Mesenchymal stem cell (in vitro differentiated cells and primary cell): Measurements from ENCODE around the gene NUP88.
"Not testable (repeated sequence)": the region's sequence is repeated elsewhere in the genome, so short reads cannot be mapped to it uniquely, and the experiment has no call there.

ENCODE experiments used
- DNase-seq: peaks from one replicate; pipeline ENCODE4 v3.0.0-alpha.2; 2013
- H2AFZ ChIP-seq: one replicate; pipeline ENCODE4 v1.6.1; 2013; ENCODE audit warnings: low read depth, mild to moderate bottlenecking, control low read depth, inconsistent platforms, low read length, moderate library complexity
- H2AK5ac ChIP-seq: 2 replicates; pipeline ENCODE4 v1.6.1; 2013; ENCODE audit warnings: low read length, moderate library complexity, mild to moderate bottlenecking, inconsistent platforms; ENCODE audit not compliant: severe bottlenecking
- H2BK120ac ChIP-seq: one replicate; pipeline ENCODE4 v1.6.1; 2013; ENCODE audit warnings: low read depth, mild to moderate bottlenecking, inconsistent platforms, low read length, moderate library complexity
- H2BK12ac ChIP-seq, 2 experiments: one replicate each; pipeline ENCODE4 v1.6.1; 2013; ENCODE audit warnings: inconsistent platforms in 2 of 2, low read length in 2 of 2, mild to moderate bottlenecking in 2 of 2, moderate library complexity in 2 of 2, control low read depth in 1 of 2
- H2BK15ac ChIP-seq: one replicate; pipeline ENCODE4 v1.6.1; 2013; ENCODE audit warnings: mild to moderate bottlenecking, low read depth, inconsistent platforms; ENCODE audit not compliant: poor library complexity, severe bottlenecking
- H2BK5ac ChIP-seq: 2 replicates; pipeline ENCODE4 v1.6.1; 2013; ENCODE audit warnings: low read depth, mild to moderate bottlenecking, low read length, control low read depth, inconsistent platforms; ENCODE audit not compliant: poor library complexity, severe bottlenecking
- H3K14ac ChIP-seq, 2 experiments: one replicate each; pipeline ENCODE4 v1.6.1; 2013; ENCODE audit warnings: inconsistent platforms in 2 of 2, low read length in 2 of 2, control low read depth in 1 of 2, mild to moderate bottlenecking in 1 of 2, moderate library complexity in 1 of 2
- H3K18ac ChIP-seq, 2 experiments: one replicate each; pipeline ENCODE4 v1.6.1; 2013; ENCODE audit warnings: inconsistent platforms in 2 of 2, low read length in 2 of 2, control low read depth in 1 of 2, low read depth in 1 of 2, mild to moderate bottlenecking in 1 of 2
- H3K23ac ChIP-seq, 2 experiments: one replicate each; pipeline ENCODE4 v1.6.1; 2013; ENCODE audit warnings: inconsistent platforms in 2 of 2, low read length in 2 of 2, mild to moderate bottlenecking in 2 of 2, moderate library complexity in 2 of 2, control low read depth in 1 of 2
- H3K27ac ChIP-seq: 2 replicates; pipeline ENCODE4 v1.5.1; 2013; ENCODE audit warnings: mild to moderate bottlenecking, moderate library complexity, low read length, control low read depth, inconsistent platforms; ENCODE audit not compliant: poor library complexity, severe bottlenecking
- H3K27me3 ChIP-seq, 2 experiments: 2 replicates each; pipeline versions ENCODE4 v1.6.1 to v1.7.0; 2013; ENCODE audit warnings: low read length in 2 of 2, mild to moderate bottlenecking in 2 of 2, moderate library complexity in 2 of 2, control low read depth in 1 of 2, inconsistent platforms in 1 of 2; ENCODE audit not compliant: control insufficient read depth in 1 of 2, insufficient read depth in 1 of 2
- H3K36me3 ChIP-seq, 2 experiments: 2 replicates each; pipeline versions ENCODE4 v1.6.1 to v1.7.0; 2013; ENCODE audit warnings: low read length in 2 of 2, control low read depth in 1 of 2, inconsistent platforms in 1 of 2, low read depth in 1 of 2, mild to moderate bottlenecking in 1 of 2; ENCODE audit not compliant: insufficient read depth in 2 of 2, control insufficient read depth in 1 of 2
- H3K4ac ChIP-seq, 2 experiments: one replicate each; pipeline ENCODE4 v1.6.1; 2013; ENCODE audit warnings: inconsistent platforms in 2 of 2, low read length in 2 of 2, mild to moderate bottlenecking in 2 of 2, moderate library complexity in 2 of 2, control low read depth in 1 of 2, low read depth in 1 of 2
- H3K4me1 ChIP-seq: 2 replicates; pipeline ENCODE4 v1.6.1; 2013; ENCODE audit warnings: low read depth, low read length, control low read depth; ENCODE audit not compliant: control insufficient read depth, insufficient read depth
- H3K4me2 ChIP-seq: 2 replicates; pipeline ENCODE4 v1.6.1; 2013; ENCODE audit warnings: low read length, mild to moderate bottlenecking, inconsistent platforms; ENCODE audit not compliant: poor library complexity, severe bottlenecking
- H3K4me3 ChIP-seq, 2 experiments: 2 replicates each; pipeline versions ENCODE4 v1.5.1 to v1.7.0; 2013; ENCODE audit warnings: low read length in 2 of 2, mild to moderate bottlenecking in 2 of 2, control low read depth in 1 of 2, low read depth in 1 of 2; ENCODE audit not compliant: insufficient read depth in 1 of 2
- H3K79me1 ChIP-seq: replicated peaks from 2 replicates; pipeline ENCODE4 v1.6.1; 2013; ENCODE audit warnings: mild to moderate bottlenecking, control low read depth, low read length, inconsistent platforms; ENCODE audit not compliant: poor library complexity, severe bottlenecking
- H3K9ac ChIP-seq: 2 replicates; pipeline ENCODE4 v1.7.0; 2013; ENCODE audit warnings: mild to moderate bottlenecking, low read length, moderate library complexity
- H3K9me3 ChIP-seq: 2 replicates; pipeline ENCODE4 v1.7.0; 2013; ENCODE audit warnings: mild to moderate bottlenecking, low read length; ENCODE audit not compliant: control insufficient read depth
- H4K8ac ChIP-seq: one replicate; pipeline ENCODE4 v1.6.1; 2013; ENCODE audit warnings: inconsistent platforms, mild to moderate bottlenecking, low read length, moderate library complexity
- H4K91ac ChIP-seq: one replicate; pipeline ENCODE4 v1.6.1; 2013; ENCODE audit warnings: mild to moderate bottlenecking, low read length, inconsistent platforms
- WGBS: methylation state at CpG from one replicate; pipeline ENCODE4 v1.1.7; 2013; ENCODE audit warnings: mixed read lengths; 5-methylcytosine and 5-hydroxymethylcytosine counted together

Gene NUP88

GRCh38 chr17:5434984-5435383, 15.5 kb upstream of the NUP88 start:
- peaks cover 10% of the 10 kb centered on the region for H3K4me1 ChIP-seq
- no peak overlapping the region for H2BK120ac ChIP-seq
- no peak overlapping the region for H3K27ac ChIP-seq
- no peak overlapping the region for H2AFZ ChIP-seq
- peak overlapping the region; percentile 55 for H4K8ac ChIP-seq
- H3K23ac ChIP-seq: no peak overlapping the region
- no peaks in the 10 kb centered on the region for H3K9me3 ChIP-seq
- DNase-seq: no peak
- H3K4me3 ChIP-seq: no peak overlapping the region
- H2AK5ac ChIP-seq: no peak overlapping the region
- peaks cover 15% of the 10 kb centered on the region for H3K79me1 ChIP-seq
- H3K4ac ChIP-seq: peak overlapping the region in 1 of 2 experiments; percentile 38
- H2BK15ac ChIP-seq: no peak overlapping the region
- no peak overlapping the region for H3K4me2 ChIP-seq
- WGBS: 97% methylated on average over 2 of the region's 2 CpGs
- no peak overlapping the region for H2BK5ac ChIP-seq
- no peak overlapping the region for H3K14ac ChIP-seq
- H3K36me3 ChIP-seq: peaks cover 50 to 70% of the 10 kb centered on the region in 2 experiments
- no peak overlapping the region for H3K18ac ChIP-seq
- no peak overlapping the region for H4K91ac ChIP-seq
- no peak overlapping the region for H3K9ac ChIP-seq
- H3K27me3 ChIP-seq: no peaks in the 10 kb centered on the region
- no peak overlapping the region for H2BK12ac ChIP-seq

GRCh38 chr17:5431949-5432556, 12.6 kb upstream of the NUP88 start:
- Histone ChIP-seq H4K8ac (no peak overlapping the region), H2AFZ (no peak overlapping the region), H2BK5ac (no peak overlapping the region), H3K79me1 (peaks cover 21% of the 10 kb centered on the region), H3K4ac (no peak overlapping the region), H2BK15ac (no peak overlapping the region), H3K4me3 (no peak overlapping the region), H3K18ac (no peak overlapping the region), H3K23ac (no peak overlapping the region), H4K91ac (no peak overlapping the region), H2BK120ac (no peak overlapping the region), H3K27ac (peak overlapping the region; percentile 47), H3K9ac (no peak overlapping the region), H3K9me3 (no peaks in the 10 kb centered on the region), H2AK5ac (no peak overlapping the region), H3K36me3 (peaks cover 64 to 89% of the 10 kb centered on the region in 2 experiments), H3K4me1 (peaks cover 4% of the 10 kb centered on the region), H3K14ac (no peak overlapping the region), H2BK12ac (no peak overlapping the region), H3K4me2 (no peak overlapping the region), H3K27me3 (no peaks in the 10 kb centered on the region)
- 100% methylated on average over 2 of the region's 3 CpGs for WGBS
- no peak for DNase-seq

- not testable (repeated sequence) for H3K27ac ChIP-seq, H2BK12ac ChIP-seq, H3K18ac ChIP-seq, H3K23ac ChIP-seq, H3K9ac ChIP-seq, H3K4me2 ChIP-seq, H3K27me3 ChIP-seq, H4K8ac ChIP-seq, H3K4me3 ChIP-seq, H4K91ac ChIP-seq, H3K4me1 ChIP-seq, H2AK5ac ChIP-seq, H2BK15ac ChIP-seq, H2BK120ac ChIP-seq, H2BK5ac ChIP-seq, H3K4ac ChIP-seq, H3K14ac ChIP-seq, H2AFZ ChIP-seq, DNase-seq, H3K9me3 ChIP-seq
- WGBS: 91% methylated on average over 5 of the region's 5 CpGs
- H3K79me1 ChIP-seq: peaks cover 21% of the 10 kb centered on the region
- H3K36me3 ChIP-seq: peaks cover 62 to 87% of the 10 kb centered on the region in 2 experiments
Observed at GRCh38 chr17:5431234-5431633, 11.8 kb upstream of the NUP88 start.

GRCh38 chr17:5430413-5430999, 11.0 kb upstream of the NUP88 start:
- no peak overlapping the region for H3K4ac ChIP-seq
- H3K23ac ChIP-seq: no peak overlapping the region
- H3K27ac ChIP-seq: no peak overlapping the region
- no peak overlapping the region for H2BK120ac ChIP-seq
- H3K4me1 ChIP-seq: peaks cover 3% of the 10 kb centered on the region
- no peak overlapping the region for H3K4me2 ChIP-seq
- no peaks in the 10 kb centered on the region for H3K9me3 ChIP-seq
- no peak overlapping the region for H3K14ac ChIP-seq
- WGBS: 100% methylated on average over 3 of the region's 3 CpGs
- no peak overlapping the region for H2BK15ac ChIP-seq
- H4K8ac ChIP-seq: no peak overlapping the region
- no peak overlapping the region for H4K91ac ChIP-seq
- H3K27me3 ChIP-seq: no peaks in the 10 kb centered on the region
- no peak overlapping the region for H3K9ac ChIP-seq
- H2AK5ac ChIP-seq: no peak overlapping the region
- H3K36me3 ChIP-seq: peaks cover 65 to 90% of the 10 kb centered on the region in 2 experiments
- peaks cover 24% of the 10 kb centered on the region for H3K79me1 ChIP-seq
- H3K18ac ChIP-seq: no peak overlapping the region
- no peak overlapping the region for H2BK5ac ChIP-seq
- H2BK12ac ChIP-seq: no peak overlapping the region
- DNase-seq: no peak
- no peak overlapping the region for H3K4me3 ChIP-seq
- H2AFZ ChIP-seq: no peak overlapping the region
